Mammary epithelial cell (primary cell): Measurements from ENCODE around the gene SLC28A3.

ENCODE experiments used
- EZH2 ChIP-seq: IDR thresholded peaks from 2 replicates; pipeline ENCODE4 v1.6.1; 2012; ENCODE audit warnings: low read length, inconsistent platforms, borderline replicate concordance
- TF ChIP-seq, protein P1 (sequence below), 2 donors: IDR thresholded peaks in 1 of 2; conservative IDR thresholded peaks in 1 of 2; 2 replicates each; pipeline ENCODE4 v1.5.1; 2011 to 2012; ENCODE audit warnings: inconsistent platforms in 2 of 2, low read length in 2 of 2, mild to moderate bottlenecking in 2 of 2, control low read depth in 1 of 2, low read depth in 1 of 2; ENCODE audit not compliant: insufficient read depth in 1 of 2; ENCODE audit errors: extremely low read depth in 1 of 2

DNA sequence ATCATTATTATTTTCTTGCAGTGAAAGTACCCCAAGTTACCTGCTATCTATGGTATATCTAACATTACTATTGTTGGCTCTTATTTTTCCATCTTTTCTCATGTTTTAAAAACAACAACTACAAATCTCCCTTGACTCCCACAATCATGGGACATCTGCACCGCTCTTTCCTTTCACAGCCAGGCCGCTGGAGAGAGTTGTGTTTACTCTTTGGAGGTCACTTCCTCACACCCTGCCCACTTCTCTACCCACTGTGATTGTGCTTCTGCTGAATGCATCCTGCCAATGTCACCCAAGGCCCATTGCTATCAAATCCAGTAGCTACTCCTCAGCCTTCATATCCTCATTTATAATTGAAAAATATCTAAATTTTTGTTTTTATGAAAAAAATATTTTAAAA, 29.7 kb downstream of the SLC28A3 start:
- TF ChIP-seq, protein P1, sequence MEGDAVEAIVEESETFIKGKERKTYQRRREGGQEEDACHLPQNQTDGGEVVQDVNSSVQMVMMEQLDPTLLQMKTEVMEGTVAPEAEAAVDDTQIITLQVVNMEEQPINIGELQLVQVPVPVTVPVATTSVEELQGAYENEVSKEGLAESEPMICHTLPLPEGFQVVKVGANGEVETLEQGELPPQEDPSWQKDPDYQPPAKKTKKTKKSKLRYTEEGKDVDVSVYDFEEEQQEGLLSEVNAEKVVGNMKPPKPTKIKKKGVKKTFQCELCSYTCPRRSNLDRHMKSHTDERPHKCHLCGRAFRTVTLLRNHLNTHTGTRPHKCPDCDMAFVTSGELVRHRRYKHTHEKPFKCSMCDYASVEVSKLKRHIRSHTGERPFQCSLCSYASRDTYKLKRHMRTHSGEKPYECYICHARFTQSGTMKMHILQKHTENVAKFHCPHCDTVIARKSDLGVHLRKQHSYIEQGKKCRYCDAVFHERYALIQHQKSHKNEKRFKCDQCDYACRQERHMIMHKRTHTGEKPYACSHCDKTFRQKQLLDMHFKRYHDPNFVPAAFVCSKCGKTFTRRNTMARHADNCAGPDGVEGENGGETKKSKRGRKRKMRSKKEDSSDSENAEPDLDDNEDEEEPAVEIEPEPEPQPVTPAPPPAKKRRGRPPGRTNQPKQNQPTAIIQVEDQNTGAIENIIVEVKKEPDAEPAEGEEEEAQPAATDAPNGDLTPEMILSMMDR (conservative IDR thresholded peaks at IDR 0.05 in 1 of 2, IDR thresholded peaks at IDR 0.05 in 1 of 2; ENCODE audit: extremely low read depth in 1 of 2, insufficient read depth in 1 of 2, low read depth in 1 of 2, low read length in 2 of 2): no peak
- no peak for TF ChIP-seq EZH2
